ENCODE data around the gene TES.

The TES gene

DNA sequence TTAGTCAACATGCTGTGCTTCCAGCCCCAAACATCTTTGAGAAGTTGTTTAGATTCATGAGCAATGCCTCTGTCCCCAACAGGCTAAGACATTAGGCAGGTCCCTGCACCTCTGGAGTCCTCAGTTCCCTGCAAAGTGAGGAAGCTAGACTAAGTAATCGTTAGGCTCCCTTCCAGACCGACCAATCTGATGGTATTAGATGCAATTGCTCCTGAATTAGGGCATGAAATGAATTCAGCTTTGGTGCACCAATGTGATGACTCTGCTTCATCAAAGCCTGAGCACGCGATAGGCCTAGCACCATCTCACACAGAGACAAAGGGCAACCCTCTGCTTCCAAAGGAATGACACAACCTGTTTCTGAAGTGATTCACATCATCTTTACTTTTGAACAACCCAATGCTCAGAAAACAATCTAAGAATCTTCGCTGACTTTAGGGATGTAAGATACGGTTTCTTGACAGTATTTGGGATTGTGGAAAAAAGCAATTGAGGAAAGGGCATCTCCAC is 723 bp upstream of the TES start:
- Histone ChIP-seq H3K9ac (ENCODE audit: low read depth in 1 of 2, low read length in 2 of 2) (no peak overlapping the region), H3K4me3 (ENCODE audit: low read depth in 1 of 2, low read length in 2 of 2) (peak overlapping the region in 1 of 2 donors; percentile 92), H3K9me3 (ENCODE audit: control insufficient read depth in 1 of 2, low read length in 2 of 2) (no peaks in the 10 kb centered on the region), H3K4me1 (ENCODE audit: control insufficient read depth in 1 of 2, insufficient read depth in 2 of 2, low read length in 2 of 2) (peaks cover 18 to 22% of the 10 kb centered on the region in 2 donors), H3K36me3 (ENCODE audit: control insufficient read depth in 1 of 2, insufficient read depth in 2 of 2, low read length in 2 of 2) (no peaks in the 10 kb centered on the region), H3K27me3 (ENCODE audit: control insufficient read depth in 1 of 2, insufficient read depth in 2 of 2, low read length in 2 of 2) (no peaks in the 10 kb centered on the region), H3K27ac (ENCODE audit: low read depth, low read length) (no peak overlapping the region)

DNA sequence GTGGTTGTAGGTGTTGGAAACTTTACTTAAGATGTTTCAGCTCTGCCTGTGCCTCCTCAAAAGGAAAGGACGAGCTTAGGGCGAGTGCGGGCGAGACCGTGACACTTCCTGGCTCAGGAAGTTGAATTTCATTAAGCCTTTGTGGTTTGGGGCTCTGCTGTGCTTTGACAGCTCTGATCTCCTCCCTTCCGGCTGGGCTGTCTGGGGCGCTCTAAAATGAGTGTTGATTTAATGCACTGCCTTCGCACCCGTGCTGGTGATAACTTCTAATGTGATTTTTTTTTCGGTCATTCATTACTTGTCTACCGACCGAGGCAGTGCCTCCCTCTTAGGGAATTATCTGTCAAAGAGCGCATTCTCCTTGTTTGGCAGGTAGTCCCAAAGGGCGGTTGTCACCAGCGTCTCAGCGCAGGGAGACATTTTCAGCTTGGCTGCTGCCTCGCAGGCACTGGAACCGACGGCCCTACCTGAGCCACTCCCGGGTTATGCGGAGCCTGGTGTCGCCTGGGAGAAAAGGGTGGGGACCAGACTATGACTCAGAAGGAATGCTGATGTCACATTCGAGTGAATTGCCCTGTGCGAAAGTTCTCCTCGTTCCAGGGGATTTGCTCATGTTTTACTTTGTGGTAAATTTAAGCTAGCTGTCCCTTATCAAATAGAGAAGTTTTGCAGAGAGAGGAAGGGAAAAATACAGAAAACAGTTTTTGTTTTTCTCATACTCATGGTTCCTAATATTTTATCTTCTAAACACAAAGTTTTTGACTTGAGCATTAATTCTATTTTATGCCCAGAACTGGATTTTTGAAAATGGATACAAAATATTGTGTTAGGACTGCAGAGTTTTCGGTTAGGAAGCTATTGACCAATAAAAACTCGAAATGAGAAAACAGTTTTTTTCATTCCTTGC is 920 bp downstream of the TES start:
- H3K4me3 ChIP-seq (ENCODE audit: low read depth in 1 of 2, low read length in 2 of 2): peak overlapping the region; percentile 78 to 92
- peak overlapping the region; percentile 79 to 100 for H3K9ac ChIP-seq (ENCODE audit: low read depth in 1 of 2, low read length in 2 of 2)
- no peaks in the 10 kb centered on the region for H3K27me3 ChIP-seq (ENCODE audit: control insufficient read depth in 1 of 2, insufficient read depth in 2 of 2, low read length in 2 of 2)
- H3K27ac ChIP-seq (ENCODE audit: low read depth, low read length): peak overlapping the region; percentile 95
- H3K4me1 ChIP-seq (ENCODE audit: control insufficient read depth in 1 of 2, insufficient read depth in 2 of 2, low read length in 2 of 2): peaks cover 26 to 27% of the 10 kb centered on the region in 2 donors
- H3K36me3 ChIP-seq (ENCODE audit: control insufficient read depth in 1 of 2, insufficient read depth in 2 of 2, low read length in 2 of 2): no peaks in the 10 kb centered on the region
- no peaks in the 10 kb centered on the region for H3K9me3 ChIP-seq (ENCODE audit: control insufficient read depth in 1 of 2, low read length in 2 of 2)

DNA sequence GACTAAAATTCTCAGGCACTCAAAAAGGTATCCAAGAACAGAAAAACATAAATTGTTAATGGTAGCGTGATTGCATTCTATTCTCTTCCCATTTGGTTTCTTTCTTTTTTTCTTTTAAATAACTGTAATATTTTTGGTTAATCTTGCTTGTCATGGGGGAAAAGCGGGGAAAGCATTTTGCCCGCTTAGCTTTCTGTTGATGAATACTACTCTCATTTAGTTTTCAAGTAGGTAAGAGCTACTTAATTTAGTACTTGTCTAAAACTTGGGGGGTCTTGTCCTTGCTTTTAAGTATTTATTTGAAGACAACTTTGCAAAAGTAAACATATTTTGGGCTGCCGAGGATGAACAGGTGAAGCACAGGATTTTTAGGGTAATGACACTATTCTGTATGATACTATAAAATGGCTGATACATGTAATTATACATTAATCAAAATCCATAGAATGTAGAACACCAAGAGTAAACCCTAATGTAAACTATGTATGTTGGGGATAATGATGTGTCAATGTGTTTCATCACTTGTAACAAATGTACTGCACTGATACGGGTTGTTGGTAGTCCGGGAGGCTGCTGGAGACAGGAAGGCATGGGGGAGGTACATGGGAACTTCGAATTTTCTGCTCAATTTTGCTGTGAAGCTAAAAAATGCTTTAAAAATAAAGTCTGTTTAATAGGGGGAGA is 1.7 kb downstream of the TES start:
- peak overlapping the region; percentile 78 to 92 for H3K4me3 ChIP-seq (ENCODE audit: low read depth in 1 of 2, low read length in 2 of 2)
- H3K9ac ChIP-seq (ENCODE audit: low read depth in 1 of 2, low read length in 2 of 2): peak overlapping the region; percentile 79 to 100
- no peaks in the 10 kb centered on the region for H3K36me3 ChIP-seq (ENCODE audit: control insufficient read depth in 1 of 2, insufficient read depth in 2 of 2, low read length in 2 of 2)
- no peaks in the 10 kb centered on the region for H3K9me3 ChIP-seq (ENCODE audit: control insufficient read depth in 1 of 2, low read length in 2 of 2)
- no peaks in the 10 kb centered on the region for H3K27me3 ChIP-seq (ENCODE audit: control insufficient read depth in 1 of 2, insufficient read depth in 2 of 2, low read length in 2 of 2)
- H3K4me1 ChIP-seq (ENCODE audit: control insufficient read depth in 1 of 2, insufficient read depth in 2 of 2, low read length in 2 of 2): peaks cover 29 to 30% of the 10 kb centered on the region in 2 donors
- H3K27ac ChIP-seq (ENCODE audit: low read depth, low read length): no peak overlapping the region

DNA sequence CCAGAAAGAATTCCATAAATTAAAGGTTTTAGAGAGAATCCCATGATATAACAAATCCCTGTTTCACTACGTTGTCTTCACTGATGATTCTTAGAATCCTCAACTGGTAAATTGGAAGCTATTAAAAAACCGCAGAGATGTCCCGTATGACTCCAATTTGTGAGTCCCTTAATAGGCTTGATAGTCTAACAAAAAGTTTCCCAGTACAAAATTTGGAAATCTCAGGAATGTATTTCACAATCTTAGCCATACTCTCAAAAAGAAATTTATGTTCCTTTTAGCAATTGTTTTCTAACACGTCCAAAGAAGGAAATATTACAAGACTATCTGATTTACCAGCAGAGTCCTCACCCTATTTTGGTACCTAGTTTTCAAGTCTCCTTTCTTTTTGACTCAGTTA is 2.5 kb downstream of the TES start:
- H3K4me3 ChIP-seq (ENCODE audit: low read depth in 1 of 2, low read length in 2 of 2): peak overlapping the region in 1 of 2 donors; percentile 92
- H3K9ac ChIP-seq (ENCODE audit: low read depth in 1 of 2, low read length in 2 of 2): no peak overlapping the region
- H3K36me3 ChIP-seq (ENCODE audit: control insufficient read depth in 1 of 2, insufficient read depth in 2 of 2, low read length in 2 of 2): no peaks in the 10 kb centered on the region
- no peaks in the 10 kb centered on the region for H3K27me3 ChIP-seq (ENCODE audit: control insufficient read depth in 1 of 2, insufficient read depth in 2 of 2, low read length in 2 of 2)
- no peaks in the 10 kb centered on the region for H3K9me3 ChIP-seq (ENCODE audit: control insufficient read depth in 1 of 2, low read length in 2 of 2)
- H3K27ac ChIP-seq (ENCODE audit: low read depth, low read length): no peak overlapping the region
- H3K4me1 ChIP-seq (ENCODE audit: control insufficient read depth in 1 of 2, insufficient read depth in 2 of 2, low read length in 2 of 2): peaks cover 35 to 36% of the 10 kb centered on the region in 2 donors

DNA sequence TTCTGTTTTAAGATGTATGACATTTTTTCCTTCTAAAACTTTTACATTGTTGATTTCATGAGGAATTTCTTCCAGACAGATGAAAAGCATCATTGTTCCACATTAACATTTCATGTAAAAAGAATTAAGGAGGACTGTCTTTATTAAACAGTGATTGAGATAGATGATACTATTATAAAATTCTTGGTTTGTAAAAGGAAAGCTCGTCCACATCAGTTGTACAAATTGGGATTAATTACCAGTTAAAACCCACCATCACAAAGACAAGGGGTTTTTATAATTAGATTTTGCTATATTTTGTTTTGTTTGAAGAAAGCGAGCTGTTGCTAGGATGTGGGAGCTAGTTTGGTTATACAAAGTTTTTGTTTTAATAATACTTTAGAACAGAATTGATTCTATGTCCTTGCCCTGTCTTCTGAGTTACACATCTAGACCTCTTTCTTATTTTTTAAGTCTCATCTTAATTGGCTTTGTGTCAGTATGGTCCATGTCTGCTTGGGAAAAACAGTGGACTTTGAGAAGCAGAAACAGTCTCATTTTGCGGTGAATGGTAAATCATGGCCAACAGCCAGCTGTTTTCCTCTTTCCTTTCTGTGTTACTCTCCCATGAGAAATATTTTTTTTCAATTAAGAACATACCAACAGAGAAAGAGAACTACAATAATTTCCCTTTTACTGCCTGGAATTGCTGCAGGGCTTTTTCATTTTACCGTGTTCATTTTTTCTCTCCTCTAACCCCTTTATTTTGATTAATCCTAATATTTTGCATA is 3.2 kb downstream of the TES start:
- Histone ChIP-seq H3K4me3 (ENCODE audit: low read depth in 1 of 2, low read length in 2 of 2) (peak overlapping the region; percentile 5 to 26), H3K27me3 (ENCODE audit: control insufficient read depth in 1 of 2, insufficient read depth in 2 of 2, low read length in 2 of 2) (no peaks in the 10 kb centered on the region), H3K27ac (ENCODE audit: low read depth, low read length) (peak overlapping the region; percentile 13), H3K9ac (ENCODE audit: low read depth in 1 of 2, low read length in 2 of 2) (no peak overlapping the region), H3K4me1 (ENCODE audit: control insufficient read depth in 1 of 2, insufficient read depth in 2 of 2, low read length in 2 of 2) (peaks cover 38 to 43% of the 10 kb centered on the region in 2 donors), H3K9me3 (ENCODE audit: control insufficient read depth in 1 of 2, low read length in 2 of 2) (no peaks in the 10 kb centered on the region), H3K36me3 (ENCODE audit: control insufficient read depth in 1 of 2, insufficient read depth in 2 of 2, low read length in 2 of 2) (no peaks in the 10 kb centered on the region)

DNA sequence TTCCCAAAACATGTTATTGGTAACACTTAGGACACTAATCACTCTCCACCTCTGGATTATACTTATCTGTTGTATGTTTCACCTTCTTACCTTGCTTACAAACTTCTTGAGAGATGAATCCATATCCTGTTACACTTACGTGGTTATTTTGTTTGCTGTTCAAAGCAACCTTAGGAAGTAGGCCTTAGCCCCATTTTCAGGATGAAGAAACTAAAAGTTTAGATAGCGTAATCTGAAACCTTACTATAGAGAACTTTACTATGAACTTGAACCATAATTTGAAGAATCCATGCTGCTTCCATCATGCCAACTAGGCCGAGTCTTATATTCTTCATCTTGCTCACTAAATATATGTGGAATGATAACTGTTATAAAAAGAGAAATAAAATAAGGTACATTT is 4.6 kb downstream of the TES start:
- Histone ChIP-seq H3K27ac (ENCODE audit: low read depth, low read length) (no peak overlapping the region), H3K9ac (ENCODE audit: low read depth in 1 of 2, low read length in 2 of 2) (no peak overlapping the region), H3K36me3 (ENCODE audit: control insufficient read depth in 1 of 2, insufficient read depth in 2 of 2, low read length in 2 of 2) (no peaks in the 10 kb centered on the region), H3K4me1 (ENCODE audit: control insufficient read depth in 1 of 2, insufficient read depth in 2 of 2, low read length in 2 of 2) (peaks cover 42 to 55% of the 10 kb centered on the region in 2 donors), H3K9me3 (ENCODE audit: control insufficient read depth in 1 of 2, low read length in 2 of 2) (no peaks in the 10 kb centered on the region), H3K4me3 (ENCODE audit: low read depth in 1 of 2, low read length in 2 of 2) (no peak overlapping the region), H3K27me3 (ENCODE audit: control insufficient read depth in 1 of 2, insufficient read depth in 2 of 2, low read length in 2 of 2) (no peaks in the 10 kb centered on the region)

DNA sequence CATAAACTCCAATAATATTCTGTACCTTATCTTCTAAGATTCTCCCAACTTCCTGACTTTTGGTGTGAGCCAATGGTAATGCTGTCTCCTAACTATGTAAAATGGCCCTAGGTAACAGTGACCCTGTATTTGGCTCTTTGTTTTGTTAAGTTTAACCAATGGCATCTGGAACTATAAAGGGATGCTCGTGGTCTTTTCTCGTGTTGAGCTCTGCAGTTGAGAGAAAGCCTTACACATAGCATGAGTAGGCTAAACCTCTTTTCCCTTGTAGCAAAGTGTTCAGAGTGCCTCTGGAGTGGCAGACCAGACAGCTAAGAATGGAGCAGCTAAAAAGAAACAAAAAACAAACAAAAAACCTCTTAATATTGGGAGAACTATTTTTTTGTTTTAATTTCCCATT is 5.2 kb downstream of the TES start:
- Histone ChIP-seq H3K4me3 (ENCODE audit: low read depth in 1 of 2, low read length in 2 of 2) (no peak overlapping the region), H3K9ac (ENCODE audit: low read depth in 1 of 2, low read length in 2 of 2) (no peak overlapping the region), H3K27ac (ENCODE audit: low read depth, low read length) (no peak overlapping the region), H3K27me3 (ENCODE audit: control insufficient read depth in 1 of 2, insufficient read depth in 2 of 2, low read length in 2 of 2) (no peaks in the 10 kb centered on the region), H3K36me3 (ENCODE audit: control insufficient read depth in 1 of 2, insufficient read depth in 2 of 2, low read length in 2 of 2) (no peaks in the 10 kb centered on the region), H3K4me1 (ENCODE audit: control insufficient read depth in 1 of 2, insufficient read depth in 2 of 2, low read length in 2 of 2) (peaks cover 42 to 55% of the 10 kb centered on the region in 2 donors), H3K9me3 (ENCODE audit: control insufficient read depth in 1 of 2, low read length in 2 of 2) (no peaks in the 10 kb centered on the region)

DNA sequence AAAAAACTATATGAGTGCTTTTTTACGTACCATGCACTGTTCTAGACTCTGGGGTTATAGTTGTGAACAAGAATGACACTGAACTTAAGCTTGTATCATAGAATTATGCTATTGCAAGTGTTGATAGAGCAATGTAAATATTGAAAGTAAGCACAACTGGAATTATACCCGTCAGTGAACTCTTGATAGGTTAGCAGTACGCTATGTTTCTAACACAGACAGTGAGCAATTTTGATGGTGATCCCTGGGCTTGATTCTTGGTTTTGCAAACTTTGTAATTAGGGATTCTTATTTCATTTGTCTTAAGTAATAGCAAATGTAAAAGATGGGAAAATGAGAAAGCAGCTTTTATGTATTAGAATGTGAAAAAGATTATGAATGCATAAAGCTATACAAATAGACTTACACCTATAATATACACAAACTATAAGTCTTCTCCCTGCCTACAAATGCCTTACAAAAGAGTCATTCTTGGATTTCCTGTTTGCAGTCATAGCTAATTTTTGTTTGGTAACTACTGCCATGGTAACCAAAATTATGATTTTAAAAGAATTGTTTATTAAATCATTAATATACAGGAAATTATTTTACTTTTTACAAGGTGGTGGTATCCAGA is 6.7 kb downstream of the TES start:
- H3K4me3 ChIP-seq (ENCODE audit: low read depth in 1 of 2, low read length in 2 of 2): no peak overlapping the region
- no peak overlapping the region for H3K27ac ChIP-seq (ENCODE audit: low read depth, low read length)

DNA sequence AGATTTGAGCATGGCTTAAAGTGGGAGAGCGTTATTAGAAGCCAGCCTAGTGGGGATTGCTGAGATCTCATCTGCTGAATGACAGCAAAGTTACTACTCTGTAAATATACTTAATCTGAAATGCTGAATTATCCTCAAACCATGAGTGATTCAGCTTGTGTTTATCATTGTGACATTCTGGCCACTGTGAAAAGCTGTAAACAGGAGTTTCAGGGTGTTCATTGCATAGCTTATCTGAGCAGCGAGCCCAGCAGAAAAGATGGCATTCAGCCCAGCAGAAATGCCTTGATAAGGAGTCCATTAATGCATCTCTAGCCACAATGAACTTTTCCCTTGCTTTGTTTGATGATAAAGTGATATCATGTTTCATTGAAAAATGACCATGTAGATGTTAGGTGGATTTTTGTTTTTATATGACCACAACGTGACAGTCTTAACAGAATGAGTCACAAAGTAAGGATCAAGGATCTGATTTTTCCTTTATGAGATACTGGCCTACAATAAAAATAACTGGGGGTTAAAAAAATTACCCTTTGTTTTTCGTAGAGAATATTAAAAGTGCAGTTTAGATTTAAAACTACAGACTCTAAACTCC is 7.8 kb downstream of the TES start:
- Histone ChIP-seq H3K27ac (ENCODE audit: low read depth, low read length) (no peak overlapping the region), H3K9me3 (ENCODE audit: control insufficient read depth in 1 of 2, low read length in 2 of 2) (no peaks in the 10 kb centered on the region), H3K4me1 (ENCODE audit: control insufficient read depth in 1 of 2, insufficient read depth in 2 of 2, low read length in 2 of 2) (peaks cover 36 to 50% of the 10 kb centered on the region in 2 donors), H3K27me3 (ENCODE audit: control insufficient read depth in 1 of 2, insufficient read depth in 2 of 2, low read length in 2 of 2) (no peaks in the 10 kb centered on the region), H3K36me3 (ENCODE audit: control insufficient read depth in 1 of 2, insufficient read depth in 2 of 2, low read length in 2 of 2) (no peaks in the 10 kb centered on the region), H3K9ac (ENCODE audit: low read depth in 1 of 2, low read length in 2 of 2) (no peak overlapping the region), H3K4me3 (ENCODE audit: low read depth in 1 of 2, low read length in 2 of 2) (peak overlapping the region in 1 of 2 donors; percentile 9)

More for the DNA sequence above, 6.7 kb downstream of the TES start:
- Histone ChIP-seq H3K36me3 (ENCODE audit: control insufficient read depth in 1 of 2, insufficient read depth in 2 of 2, low read length in 2 of 2) (no peaks in the 10 kb centered on the region), H3K9me3 (ENCODE audit: control insufficient read depth in 1 of 2, low read length in 2 of 2) (no peaks in the 10 kb centered on the region), H3K4me1 (ENCODE audit: control insufficient read depth in 1 of 2, insufficient read depth in 2 of 2, low read length in 2 of 2) (peaks cover 39 to 60% of the 10 kb centered on the region in 2 donors), H3K27me3 (ENCODE audit: control insufficient read depth in 1 of 2, insufficient read depth in 2 of 2, low read length in 2 of 2) (no peaks in the 10 kb centered on the region), H3K9ac (ENCODE audit: low read depth in 1 of 2, low read length in 2 of 2) (no peak overlapping the region)

Measured in duodenal mucosa (tissue), 2 donors.